Ovary (tissue), 3 donors: ENCODE results near the gene COL18A1.

Source experiments
- CTCF ChIP-seq, 3 donors: fragments of 450-650 bp in 2 of 3; fragments of 200-600 bp in 1 of 3; IDR thresholded peaks; one replicate each; pipeline versions ENCODE4 v1.5.1 to v1.8.0; 2016 to 2022; ENCODE audit warnings: antibody characterized with exemption in 3 of 3, mild to moderate bottlenecking in 1 of 3
- EP300 ChIP-seq: sonication (generic); formaldehyde crosslinking; IDR thresholded peaks from one replicate; pipeline ENCODE4 v1.6.1; 2017; ENCODE audit warnings: antibody characterized with exemption
- donor health status: DM: no; HTN: no; CAD: no.

- TF ChIP-seq EP300 (no peak), CTCF (IDR thresholded peaks at IDR 0.05) (no peak)
Observed at GRCh38 chr21:45371655-45372054, 33.3 kb upstream of the COL18A1 start.
